ENCODE data around the gene C11orf16.
"Not testable (repeated sequence)": the region's sequence is repeated elsewhere in the genome, so short reads cannot be mapped to it uniquely, and the experiment has no call there.

Gene C11orf16

GRCh38 chr11:8891185-8891584 lies 41.6 kb downstream of the C11orf16 start:
- DNase-seq (ENCODE audit: low spot score) = not testable (repeated sequence)

GRCh38 chr11:8886322-8886721 lies 46.4 kb downstream of the C11orf16 start:
- no peak for DNase-seq (ENCODE audit: low spot score)

GRCh38 chr11:8881585-8881984 lies 51.2 kb downstream of the C11orf16 start:
- DNase-seq (ENCODE audit: low spot score) = not testable (repeated sequence)

GRCh38 chr11:8878771-8879170 lies 54.0 kb downstream of the C11orf16 start:
- DNase-seq (ENCODE audit: low spot score) = no peak

DNA sequence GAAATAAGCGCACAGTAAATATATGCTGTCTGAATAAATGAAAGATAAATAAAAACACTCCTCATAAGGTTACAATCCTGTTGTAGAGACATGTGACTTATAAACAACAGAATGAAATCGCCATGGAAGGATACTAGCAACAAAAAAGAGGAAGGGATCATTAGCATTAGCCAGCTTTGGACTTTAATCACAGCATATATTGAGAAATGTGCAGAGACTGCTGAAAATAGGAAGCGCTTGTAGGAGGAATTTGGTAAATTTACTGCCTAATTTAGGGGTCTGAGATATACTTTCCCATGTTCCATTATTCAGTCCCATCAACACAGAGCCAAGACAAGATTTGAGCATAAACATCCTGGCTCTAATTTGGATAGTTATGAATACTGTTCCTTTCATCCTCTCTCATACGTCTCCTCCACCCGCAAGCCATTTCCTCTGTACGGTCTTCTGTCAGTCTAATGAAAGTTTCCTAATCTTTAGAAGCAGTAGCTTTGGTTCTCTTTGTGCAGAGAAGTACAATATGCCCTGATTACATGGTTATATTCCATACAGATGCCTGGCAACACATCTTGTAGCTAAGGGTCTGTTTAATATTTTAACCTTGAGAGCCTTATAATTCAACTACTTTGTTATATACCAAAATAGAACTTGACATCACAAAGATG lies 58.9 kb downstream of the C11orf16 start:
- no peak for DNase-seq (ENCODE audit: low spot score)

DNA sequence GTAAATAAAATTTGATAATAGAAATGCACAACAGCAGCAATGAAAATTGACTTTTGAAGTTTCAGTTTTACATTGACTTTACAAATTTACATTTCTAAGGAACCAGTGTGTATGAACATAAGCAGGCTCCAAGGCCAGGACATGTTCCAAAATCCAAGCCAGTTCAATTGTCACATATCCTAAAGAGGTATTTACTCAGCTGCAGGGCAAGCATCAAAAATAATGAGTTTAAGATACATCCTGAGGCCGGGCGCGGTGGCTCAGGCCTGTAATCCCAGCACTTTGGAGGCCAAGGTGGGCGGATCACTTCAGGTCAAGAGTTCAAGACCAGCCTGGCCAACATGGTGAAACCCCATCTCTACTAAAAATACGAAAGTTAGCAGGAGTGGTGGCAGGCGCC lies 60.8 kb downstream of the C11orf16 start:
- no peak for DNase-seq (ENCODE audit: low spot score)

GRCh38 chr11:8871171-8871775 lies 61.5 kb downstream of the C11orf16 start:
- DNase-seq (ENCODE audit: low spot score) = peak; percentile 68

DNA sequence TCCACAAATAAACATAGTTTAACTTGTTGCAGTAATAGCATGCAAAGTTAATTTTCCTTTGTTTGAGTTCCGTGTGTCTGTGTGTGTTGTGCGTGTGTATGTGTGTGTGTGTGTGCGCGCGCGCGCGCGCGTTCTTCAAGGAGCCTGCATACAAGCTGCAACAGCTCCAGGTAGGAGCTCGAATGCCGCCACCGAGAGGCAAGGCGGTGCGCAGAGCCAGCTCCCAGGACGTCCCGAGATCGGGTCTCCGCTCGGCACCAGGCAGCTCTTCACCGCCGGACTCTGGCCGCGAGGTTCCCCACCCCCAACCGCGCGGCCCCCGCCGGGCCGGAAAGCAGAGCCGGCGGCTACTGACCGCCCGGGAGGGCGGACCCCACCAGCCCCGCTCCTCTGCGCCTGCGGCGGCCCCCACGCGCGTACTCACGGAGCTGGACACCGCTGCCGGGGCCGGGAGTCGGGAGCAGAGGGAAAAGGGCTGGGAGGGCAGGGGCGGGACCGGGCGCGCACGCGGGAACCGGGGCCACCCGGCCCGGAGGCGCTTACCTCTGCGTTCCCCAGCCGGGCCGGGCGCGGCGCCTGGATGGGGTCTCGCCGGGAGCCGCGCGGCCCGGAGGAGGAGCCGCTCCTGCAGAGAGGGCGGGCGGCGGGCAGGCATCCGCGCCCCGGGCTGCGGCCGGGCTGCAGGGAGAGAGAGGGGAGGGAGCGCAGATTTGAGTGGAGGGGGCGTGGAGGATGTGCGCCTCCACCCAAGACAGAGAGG lies 62.2 kb downstream of the C11orf16 start:
- DNase-seq (ENCODE audit: low spot score) = peak; percentile 39

Measured in Ammon's horn (tissue), 1 donor.